ENCODE measurements around the gene PTPRN2.

The PTPRN2 gene

DNA sequence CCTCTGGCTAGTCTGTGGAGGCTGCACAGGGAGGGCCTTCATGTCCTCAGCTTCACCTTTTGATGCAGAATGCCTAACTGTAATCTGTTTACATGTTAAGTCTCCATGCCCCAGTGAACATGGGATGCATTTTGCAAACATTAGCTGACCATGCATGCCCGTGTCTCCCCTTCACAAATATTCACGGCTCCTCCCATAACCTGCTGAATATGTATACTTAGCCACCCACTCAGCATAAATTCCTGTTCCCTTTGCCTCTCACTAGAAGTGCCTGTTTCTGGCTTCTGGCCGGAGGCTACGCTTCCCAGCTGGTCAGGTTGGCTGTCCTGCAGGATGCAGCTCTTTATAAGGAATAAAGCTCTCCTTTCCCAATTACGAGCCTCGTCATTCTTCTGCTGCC, 698.1 kb downstream of the PTPRN2 start:
- DNase-seq (ENCODE audit: low read depth in 3 of 3) = no peak

- DNase-seq (ENCODE audit: low read depth in 3 of 3) = no peak
These were observed 699.0 kb downstream of the PTPRN2 start for GRCh38 chr7:157888579-157888978.

DNA sequence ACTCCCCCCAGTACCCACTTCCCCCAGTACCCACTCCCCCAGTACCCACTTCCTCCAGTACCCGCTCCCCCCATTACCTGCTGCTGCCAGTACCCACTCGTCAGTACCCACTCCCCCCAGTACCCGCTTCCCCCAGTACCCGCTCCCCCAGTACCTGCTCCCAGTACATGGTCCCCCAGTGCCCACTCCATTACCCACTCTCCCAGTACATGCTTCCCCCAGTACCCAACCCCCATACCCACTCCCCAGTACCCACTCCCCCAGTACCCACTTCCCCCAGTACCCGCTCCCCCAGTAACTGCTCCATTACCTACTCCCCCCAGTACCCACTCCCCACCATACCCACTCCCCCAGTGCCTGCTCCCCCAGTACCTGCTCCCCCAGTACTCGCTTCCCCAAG, 700.2 kb downstream of the PTPRN2 start:
- no peak for DNase-seq (ENCODE audit: low read depth in 3 of 3)

- no peak for DNase-seq (ENCODE audit: low read depth in 3 of 3)
These were observed 700.9 kb downstream of the PTPRN2 start for GRCh38 chr7:157886711-157887110.

DNA sequence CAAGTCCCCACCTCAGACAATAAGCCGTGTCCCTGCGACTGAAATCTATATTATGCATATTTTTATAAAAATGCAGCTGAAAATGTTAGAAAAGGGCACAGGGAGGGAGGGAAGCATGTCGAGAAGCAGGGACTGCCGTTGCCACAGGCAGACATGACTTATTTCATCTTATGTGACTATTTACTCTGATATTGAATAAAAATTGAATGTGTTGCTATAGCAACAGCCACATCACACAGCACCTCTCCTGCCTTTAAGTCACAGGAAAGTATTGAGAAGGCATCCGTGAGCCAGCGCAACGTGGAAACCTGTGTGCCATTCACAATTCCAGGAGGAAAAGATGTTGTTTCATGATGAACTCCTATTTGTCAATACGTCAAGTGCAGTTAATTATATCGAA, 701.4 kb downstream of the PTPRN2 start:
- no peak for DNase-seq (ENCODE audit: low read depth in 3 of 3)

- DNase-seq (ENCODE audit: low read depth in 3 of 3) = no peak
These were observed 702.5 kb downstream of the PTPRN2 start for GRCh38 chr7:157885140-157885539.

- no peak for DNase-seq (ENCODE audit: low read depth in 3 of 3)
These were observed 703.1 kb downstream of the PTPRN2 start for GRCh38 chr7:157884461-157885062.

DNA sequence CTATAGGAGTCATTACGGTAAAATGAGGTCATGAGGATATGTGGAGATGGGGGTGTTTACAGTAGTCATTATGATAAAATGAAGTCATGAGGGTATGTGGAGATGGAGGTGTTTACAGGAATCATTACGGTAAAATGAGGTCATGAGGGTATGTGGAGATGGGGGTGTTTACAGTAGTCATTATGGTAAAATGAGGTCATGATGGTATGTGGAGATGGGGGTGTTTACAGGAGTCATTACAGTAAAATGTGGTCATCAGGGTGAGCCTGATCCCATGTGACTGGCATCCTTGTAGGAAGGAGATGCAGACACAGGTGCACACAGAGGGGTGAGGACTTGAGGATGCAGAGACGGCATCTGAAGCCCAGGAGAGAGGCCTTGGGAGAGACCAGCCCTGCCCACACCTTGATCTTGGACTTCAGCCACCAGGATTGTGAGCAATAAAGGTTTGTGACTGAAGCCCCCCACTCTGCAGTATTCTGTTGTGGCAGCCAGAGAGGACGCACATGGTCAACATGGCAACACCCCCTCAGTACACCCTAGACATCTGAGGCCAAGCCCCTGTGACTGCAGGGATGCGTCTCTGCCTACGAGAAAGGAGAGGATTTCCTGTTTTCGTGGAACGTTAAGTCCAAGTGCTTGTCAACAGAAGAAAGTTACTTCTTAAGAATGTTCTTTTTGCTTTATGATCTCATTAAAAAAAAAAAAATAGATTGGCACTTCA, 706.4 kb downstream of the PTPRN2 start:
- peak in 1 of 3 donors; percentile 8 for DNase-seq (ENCODE audit: low read depth in 3 of 3)

DNA sequence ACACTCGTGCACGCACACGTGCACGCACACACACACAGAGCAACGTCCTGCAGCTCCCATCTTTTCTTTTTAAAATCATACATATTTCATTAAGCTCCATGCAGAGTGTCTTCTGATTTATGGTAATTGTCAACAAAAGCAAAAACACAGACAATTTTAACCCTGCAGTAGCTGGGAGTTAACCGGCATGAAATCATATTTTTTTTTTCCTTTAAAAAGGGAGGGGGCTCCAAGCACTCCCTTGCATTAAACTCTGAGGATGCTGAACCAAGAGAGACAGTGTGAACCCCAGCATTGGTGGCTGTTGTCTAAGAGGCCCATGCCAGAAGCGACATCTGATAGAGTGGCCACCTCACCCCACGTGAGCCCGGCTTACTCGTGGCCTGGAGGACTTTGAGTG, 708.2 kb downstream of the PTPRN2 start:
- DNase-seq (ENCODE audit: low read depth in 3 of 3) = no peak

DNA sequence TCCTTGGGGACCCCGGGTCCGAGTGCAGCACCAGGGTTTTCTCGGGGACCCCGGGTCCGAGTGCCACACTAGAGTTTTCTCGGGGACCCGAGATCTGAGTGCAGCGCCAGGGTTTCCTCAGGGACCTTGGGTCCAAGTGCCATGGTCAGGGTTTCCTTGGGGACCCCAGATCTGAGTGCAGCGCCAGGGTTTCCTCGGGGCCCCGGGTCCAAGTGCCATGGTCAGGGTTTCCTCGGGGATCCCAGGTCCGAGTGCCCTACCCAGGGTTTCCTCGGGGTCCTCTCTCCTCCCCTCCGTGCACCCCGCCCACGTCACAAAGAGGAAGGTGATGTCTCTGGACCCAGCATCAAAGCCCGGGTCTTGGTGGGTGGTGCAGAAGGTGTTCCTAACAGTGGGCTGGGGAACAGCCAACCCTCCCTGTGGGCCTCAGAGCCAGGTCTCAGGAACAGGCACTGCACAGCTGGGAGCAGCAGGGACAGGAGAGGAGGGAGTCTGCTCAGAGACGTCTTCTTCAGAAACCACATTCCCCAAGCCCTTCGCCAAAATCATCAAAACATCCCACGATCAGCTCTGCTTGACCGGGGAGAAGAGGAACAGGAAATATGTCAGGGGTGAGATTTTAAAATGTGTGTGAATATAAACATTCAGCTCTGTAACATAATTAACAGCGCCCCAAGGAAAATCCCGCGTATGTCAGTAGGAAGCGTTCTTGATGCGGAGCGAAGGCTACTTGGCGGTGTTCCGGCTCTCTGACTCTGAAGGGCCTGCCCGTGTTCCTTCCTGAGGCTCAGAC, 710.1 kb downstream of the PTPRN2 start:
- no peak for DNase-seq (ENCODE audit: low read depth in 3 of 3)

DNA sequence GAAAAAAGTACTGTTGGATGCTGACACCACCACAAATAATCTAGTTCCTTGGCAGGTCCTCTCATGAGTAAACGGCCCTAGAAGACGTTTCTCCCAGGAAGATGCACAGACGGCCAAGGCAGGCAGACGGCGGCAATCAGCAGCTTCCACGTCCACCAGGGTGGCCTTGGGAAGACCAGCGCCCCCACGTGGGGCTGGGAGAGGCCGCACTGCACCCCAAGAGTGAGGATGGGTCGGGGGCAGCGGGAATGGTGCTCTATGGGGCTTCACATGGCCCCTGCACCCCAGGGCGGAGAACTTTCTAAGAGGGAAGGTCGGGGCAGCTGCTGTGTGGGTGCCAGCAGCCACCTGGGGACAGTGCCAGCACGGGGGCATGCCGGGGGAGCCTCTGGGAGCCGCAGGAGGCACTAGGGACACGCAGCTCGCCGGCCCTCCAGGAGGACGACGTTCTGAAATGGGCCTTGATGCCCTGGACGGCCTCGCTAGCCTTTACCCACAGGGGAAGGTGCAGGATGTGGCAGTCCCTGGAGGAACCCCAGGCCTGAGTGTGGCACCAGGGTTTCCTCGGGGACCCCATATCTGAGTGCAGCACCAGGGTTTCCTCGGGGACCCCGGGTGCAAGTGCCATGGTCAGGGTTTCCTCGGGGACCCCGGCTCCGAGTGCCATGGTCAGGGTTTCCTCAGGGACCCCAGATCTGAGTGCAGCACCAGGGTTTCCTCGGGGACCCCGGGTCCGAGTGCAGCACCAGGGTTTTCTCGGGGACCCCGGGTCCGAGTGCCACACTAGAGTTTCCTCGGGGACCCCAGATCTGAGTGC, 710.9 kb downstream of the PTPRN2 start:
- DNase-seq (ENCODE audit: low read depth in 3 of 3) = no peak

- DNase-seq (ENCODE audit: low read depth in 3 of 3) = peak; percentile 24 to 30 (median 30)
These were observed 712.1 kb downstream of the PTPRN2 start for GRCh38 chr7:157875230-157876179.

DNA sequence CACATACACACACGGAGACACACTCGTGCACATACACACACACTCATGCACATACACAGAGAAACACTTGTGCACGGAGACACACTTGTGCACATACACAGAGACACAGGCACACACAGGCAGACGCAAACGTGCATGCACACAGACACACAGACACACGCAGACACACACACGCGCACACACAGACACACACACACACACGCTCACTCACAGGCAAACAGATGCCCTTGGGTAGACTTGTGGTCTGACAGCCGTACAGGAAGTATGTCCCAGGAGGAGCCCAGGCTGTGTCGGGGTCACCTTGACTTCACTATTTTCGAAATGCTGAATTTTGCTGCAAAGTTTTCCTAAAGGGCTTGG, 712.8 kb downstream of the PTPRN2 start:
- DNase-seq (ENCODE audit: low read depth in 3 of 3) = no peak

DNA sequence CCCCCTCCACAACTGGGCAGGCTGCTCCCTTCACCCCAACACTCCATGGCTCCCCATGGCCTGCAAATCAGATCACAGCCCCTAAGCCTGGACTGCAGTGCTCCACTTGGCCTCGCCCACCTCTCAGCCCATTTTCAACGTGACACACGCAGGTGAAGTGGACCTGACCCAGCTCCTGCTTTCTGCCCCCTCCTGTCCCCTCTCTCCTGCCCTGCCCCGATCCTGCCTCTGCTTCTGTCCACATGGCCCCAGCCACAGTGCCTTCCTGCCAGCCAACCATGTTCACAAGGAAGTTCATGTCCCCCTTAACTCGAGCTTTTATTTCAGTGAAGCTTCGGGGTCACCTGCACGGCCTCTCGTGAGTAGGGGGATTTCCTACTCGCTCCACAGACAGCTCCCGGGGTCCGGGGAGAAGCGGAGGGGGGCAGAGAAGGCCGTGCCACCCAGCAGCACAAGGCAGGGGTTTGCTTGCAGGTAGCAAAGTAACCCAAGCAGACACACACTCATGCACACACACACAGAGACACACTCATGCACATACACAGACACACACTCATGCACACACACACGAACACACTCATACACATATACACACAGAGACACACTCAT, 713.3 kb downstream of the PTPRN2 start:
- no peak for DNase-seq (ENCODE audit: low read depth in 3 of 3)

- no peak for DNase-seq (ENCODE audit: low read depth in 3 of 3)
These were observed 714.0 kb downstream of the PTPRN2 start for GRCh38 chr7:157873664-157874063.

- no peak for DNase-seq (ENCODE audit: low read depth in 3 of 3)
These were observed 714.4 kb downstream of the PTPRN2 start for GRCh38 chr7:157873181-157873580.

- no peak for DNase-seq (ENCODE audit: low read depth in 3 of 3)
These were observed 715.2 kb downstream of the PTPRN2 start for GRCh38 chr7:157872447-157872846.

- no peak for DNase-seq (ENCODE audit: low read depth in 3 of 3)
These were observed 715.9 kb downstream of the PTPRN2 start for GRCh38 chr7:157871681-157872080.

DNA sequence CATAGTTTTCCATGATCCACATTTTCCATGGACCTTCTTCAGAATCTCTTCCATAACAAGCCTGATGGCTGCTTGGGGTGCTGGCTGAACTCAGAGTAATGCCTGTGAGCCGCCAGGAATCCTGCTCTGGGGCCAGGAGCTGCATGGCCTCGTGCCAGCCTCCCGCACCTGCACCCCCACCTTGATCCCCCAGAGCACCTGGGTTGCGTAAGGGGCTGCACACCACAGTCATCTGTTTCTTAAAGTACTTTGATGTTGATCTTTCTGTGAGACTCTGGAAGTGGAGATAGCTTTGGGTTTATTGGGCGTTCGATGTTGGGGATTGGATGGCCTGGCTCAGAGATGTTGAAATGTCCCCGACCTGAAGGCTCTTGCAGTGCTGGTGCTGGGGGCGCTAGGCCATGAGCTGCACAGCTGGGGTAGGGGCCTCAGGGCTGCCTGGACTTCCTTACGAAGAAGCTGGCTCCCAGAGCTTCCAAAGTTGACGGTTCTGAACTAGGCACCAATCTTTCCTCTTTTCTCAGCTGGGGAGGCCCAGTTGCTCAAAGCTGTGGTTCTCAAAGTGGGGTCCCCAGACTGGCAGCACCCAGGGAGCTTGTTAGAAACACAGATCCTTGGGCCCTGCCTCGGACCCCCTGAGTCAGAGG, 716.9 kb downstream of the PTPRN2 start:
- DNase-seq (ENCODE audit: low read depth in 3 of 3) = no peak

- DNase-seq (ENCODE audit: low read depth in 3 of 3) = no peak
These were observed 717.8 kb downstream of the PTPRN2 start for GRCh38 chr7:157869793-157870192.
